Measurements from ENCODE around the gene TNFRSF13B.
"Not testable (repeated sequence)": the region's sequence is repeated elsewhere in the genome, so short reads cannot be mapped to it uniquely, and the experiment has no call there.

DNA sequence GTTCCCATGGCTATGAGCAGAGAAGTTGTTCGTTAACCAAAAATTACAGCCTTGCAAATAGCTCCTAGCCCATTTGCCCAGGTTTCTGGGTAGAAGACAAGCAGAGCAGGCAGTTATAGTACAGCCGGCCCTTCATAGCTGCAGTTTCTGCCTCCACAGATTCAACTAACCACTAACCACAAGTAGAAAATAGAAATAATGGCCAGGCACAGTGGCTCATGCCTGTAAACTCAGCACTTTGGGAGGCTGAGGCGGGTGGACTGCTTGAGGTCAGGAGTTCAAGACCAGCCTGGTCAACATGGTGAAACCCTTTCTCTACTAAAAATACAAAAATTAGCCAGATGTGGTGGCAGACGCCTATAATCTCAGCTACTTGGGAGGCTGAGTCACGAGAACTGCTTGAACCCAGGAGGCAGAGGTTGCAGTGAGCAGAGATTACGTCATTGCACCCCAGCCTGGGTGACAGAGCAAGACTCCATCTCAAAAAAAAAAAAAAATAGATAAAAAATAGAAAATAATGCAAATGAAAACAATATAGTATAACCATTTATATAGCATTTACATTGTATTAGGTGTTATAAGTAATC is 7.4 kb upstream of the TNFRSF13B start:
- TF ChIP-seq EZH2phosphoT487 (IDR thresholded peaks at IDR 0.05; ENCODE audit: borderline replicate concordance, low read depth, low read length) = not testable (repeated sequence)
- TF ChIP-seq, protein P1, sequence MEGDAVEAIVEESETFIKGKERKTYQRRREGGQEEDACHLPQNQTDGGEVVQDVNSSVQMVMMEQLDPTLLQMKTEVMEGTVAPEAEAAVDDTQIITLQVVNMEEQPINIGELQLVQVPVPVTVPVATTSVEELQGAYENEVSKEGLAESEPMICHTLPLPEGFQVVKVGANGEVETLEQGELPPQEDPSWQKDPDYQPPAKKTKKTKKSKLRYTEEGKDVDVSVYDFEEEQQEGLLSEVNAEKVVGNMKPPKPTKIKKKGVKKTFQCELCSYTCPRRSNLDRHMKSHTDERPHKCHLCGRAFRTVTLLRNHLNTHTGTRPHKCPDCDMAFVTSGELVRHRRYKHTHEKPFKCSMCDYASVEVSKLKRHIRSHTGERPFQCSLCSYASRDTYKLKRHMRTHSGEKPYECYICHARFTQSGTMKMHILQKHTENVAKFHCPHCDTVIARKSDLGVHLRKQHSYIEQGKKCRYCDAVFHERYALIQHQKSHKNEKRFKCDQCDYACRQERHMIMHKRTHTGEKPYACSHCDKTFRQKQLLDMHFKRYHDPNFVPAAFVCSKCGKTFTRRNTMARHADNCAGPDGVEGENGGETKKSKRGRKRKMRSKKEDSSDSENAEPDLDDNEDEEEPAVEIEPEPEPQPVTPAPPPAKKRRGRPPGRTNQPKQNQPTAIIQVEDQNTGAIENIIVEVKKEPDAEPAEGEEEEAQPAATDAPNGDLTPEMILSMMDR (conservative IDR thresholded peaks at IDR 0.05; ENCODE audit: low read length) = not testable (repeated sequence)

All from OCI-LY7 (cell line).